GM19025 (cell line): Measurements from ENCODE around the gene CREB3L1.
A peak's percentile ranks its signal among the peaks of the same experiment; 100 is the strongest.
"Not testable (repeated sequence)": the region's sequence is repeated elsewhere in the genome, so short reads cannot be mapped to it uniquely, and the experiment has no call there.

Source experiments
- ATAC-seq: cut with Tn5 transposase; IDR thresholded peaks from one replicate; pipeline ENCODE4 v1.9.1; 2021; ENCODE audit warnings: mild to moderate bottlenecking, low read depth, moderate library complexity; ENCODE audit not compliant: unreplicated experiment

Gene CREB3L1

DNA sequence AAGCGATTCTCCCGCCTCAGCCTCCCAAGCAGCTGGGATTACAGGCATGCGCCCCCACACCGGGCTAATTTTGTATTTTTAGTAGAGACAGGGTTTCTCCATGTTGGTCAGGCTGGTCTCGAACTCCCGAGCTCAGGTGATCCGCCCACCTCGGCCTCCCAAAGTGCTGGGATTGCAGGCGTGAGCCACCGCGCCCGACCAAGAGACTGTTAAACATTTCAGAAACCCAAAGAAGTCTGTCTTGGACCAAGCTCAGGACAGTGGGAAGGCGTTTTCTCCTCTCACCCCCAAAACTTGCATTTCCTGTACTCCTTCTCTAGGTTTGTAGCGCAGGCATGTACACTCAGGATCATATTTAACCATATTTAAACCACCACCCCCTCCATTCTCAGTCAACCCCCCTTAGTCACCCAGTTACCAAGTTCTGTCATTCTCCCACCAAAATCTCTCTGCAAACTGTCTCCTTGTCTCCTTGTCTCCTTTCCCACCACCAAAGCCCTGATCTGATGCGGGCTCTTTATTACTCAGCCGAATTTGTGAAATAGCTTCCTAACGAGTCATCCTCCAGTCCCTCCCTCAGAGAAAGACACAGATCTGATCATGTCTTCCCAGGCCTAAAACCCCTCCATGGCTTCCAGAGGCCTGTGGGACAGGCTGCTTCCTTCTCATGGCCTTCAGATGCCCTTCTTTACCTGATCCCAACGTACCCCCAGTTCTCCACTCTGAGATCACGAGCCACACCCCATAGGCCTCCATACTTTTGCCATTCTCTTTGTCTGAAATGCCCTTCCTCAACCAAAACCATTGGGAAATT lies 29.0 kb upstream of the CREB3L1 start:
- no peak for ATAC-seq

DNA sequence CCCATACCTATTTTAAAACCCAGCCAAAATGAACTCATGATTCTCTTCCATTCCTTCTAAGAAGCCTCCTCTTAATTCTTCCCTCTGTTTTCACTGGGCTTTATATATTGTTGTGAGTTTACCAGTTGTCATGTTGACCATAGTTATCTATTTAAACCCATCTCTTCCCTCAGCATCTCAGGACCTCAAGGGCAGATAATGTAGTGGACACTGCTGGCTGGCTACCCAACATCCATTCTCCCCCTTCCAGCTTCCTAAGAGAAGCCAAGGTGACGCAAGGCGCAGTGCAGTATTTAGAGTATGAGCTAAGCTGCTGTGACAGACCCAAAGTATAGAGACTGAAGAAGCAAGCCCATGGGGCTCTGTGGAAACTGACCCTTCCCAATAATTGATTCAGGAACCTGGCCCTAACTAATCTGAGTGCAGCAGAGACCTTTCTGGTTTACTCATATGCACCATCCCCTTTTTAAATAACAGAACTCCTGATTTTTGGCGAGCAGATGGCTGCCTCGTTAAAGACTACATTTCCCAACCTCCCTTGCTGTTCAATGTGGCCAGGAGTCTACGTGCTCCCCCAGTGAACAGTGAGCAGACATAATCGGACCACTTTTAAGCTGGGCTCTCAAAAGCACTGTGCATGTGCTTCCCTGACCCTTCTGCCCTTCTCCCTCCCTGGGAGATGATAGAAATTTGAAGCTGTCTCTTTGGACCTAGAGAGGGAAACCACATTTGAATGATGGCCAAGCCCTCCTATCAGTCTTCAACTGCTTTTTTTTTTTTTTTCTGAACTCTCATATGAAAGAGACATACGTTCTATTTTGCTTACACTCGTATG lies 28.1 kb upstream of the CREB3L1 start:
- ATAC-seq: no peak

DNA sequence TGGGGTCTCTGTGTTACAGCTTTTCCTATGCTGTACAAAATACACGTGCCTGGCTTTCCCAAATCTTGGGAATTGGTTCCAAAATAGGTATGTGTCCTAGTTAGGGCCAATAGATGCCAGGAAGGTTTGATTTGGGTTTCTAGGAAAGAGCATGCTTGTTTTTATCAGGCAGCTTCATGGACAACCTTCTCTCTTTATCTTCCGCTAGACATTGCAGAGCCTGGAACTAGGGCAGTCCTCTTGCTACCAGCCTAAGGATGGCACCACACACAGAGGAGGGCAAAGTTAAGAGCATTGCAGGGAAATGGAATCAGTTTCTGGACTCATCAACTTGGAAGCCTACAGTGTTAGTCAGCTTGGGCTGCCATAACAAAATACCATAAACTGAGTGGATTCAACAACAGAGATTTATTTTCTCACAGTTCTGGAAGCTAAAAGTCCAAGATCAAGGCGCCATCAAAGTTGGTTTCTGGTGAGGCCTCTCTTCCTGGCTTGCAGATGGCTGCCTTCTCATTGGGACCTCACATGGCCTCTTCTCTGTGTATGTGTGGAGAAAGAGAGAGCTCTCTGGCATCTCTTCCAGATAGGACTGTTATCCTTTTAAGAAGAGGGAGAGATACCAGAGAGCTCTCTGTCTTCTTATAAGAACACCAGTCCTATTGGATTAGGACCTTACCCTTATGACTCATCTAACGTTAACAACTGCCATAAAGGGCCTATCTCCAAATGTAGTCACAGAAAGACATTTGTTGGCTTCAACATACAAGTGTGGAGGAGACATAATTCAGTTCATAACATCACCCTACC lies 27.3 kb upstream of the CREB3L1 start:
- ATAC-seq: no peak

DNA sequence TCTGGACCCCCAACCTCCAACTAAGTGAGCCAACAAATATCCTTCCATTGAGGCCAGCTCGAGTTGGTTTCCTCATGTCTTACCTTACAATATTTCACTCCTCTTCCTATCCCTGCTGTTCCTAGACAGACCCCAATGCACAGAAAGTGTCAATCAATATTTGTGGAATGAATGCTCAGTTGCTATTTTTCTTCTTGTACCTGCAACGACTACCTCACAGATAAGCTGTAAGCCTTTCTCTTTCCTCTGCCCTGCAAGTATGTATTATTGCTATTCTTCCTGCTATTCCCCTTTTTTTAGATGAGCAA lies 26.8 kb upstream of the CREB3L1 start:
- no peak for ATAC-seq

DNA sequence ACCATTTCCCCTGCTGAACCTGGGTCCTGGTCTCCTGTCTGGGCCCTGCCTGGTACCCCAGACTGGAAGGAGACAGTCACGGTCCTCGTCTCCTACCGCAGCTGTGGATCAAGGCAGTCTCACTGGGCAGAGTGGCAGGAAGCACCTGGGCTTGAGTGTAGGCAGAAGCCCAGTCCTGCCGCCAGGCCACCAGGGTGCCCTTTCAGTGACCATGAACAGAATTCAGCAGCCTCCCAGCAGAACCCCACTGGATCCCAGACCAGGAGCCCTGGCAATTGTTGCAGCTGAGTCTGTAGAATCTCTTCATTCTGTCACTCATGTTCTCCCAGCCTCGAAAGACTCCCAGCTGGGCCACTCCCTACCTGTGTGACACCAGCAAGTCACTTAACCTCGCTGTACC lies 25.5 kb upstream of the CREB3L1 start:
- no peak for ATAC-seq

DNA sequence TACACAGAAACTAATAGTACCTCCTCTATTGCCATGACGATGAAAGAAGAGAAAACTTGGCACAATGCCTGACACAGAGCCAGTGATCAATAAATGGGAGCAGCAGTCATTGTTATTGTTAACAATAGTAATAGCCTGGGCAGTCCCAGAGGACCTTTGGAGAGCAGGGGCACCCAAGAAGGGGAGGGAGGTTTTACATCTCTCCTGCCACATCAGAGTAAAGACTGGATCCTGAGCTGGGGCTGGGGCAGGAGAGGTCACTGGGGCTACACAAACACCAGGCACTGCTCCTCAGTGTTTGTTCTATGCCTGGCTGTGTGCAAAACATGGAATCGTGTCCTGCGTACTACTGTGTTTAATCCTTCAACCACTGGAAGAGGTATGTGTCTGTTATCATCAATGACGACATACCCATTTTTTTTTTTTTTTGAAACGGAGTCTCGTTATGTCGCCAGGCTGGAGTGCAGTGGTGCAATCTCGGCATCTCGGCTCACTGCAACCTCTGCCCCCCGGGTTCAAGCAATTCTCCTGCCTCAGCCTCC lies 25.0 kb upstream of the CREB3L1 start:
- ATAC-seq: no peak

DNA sequence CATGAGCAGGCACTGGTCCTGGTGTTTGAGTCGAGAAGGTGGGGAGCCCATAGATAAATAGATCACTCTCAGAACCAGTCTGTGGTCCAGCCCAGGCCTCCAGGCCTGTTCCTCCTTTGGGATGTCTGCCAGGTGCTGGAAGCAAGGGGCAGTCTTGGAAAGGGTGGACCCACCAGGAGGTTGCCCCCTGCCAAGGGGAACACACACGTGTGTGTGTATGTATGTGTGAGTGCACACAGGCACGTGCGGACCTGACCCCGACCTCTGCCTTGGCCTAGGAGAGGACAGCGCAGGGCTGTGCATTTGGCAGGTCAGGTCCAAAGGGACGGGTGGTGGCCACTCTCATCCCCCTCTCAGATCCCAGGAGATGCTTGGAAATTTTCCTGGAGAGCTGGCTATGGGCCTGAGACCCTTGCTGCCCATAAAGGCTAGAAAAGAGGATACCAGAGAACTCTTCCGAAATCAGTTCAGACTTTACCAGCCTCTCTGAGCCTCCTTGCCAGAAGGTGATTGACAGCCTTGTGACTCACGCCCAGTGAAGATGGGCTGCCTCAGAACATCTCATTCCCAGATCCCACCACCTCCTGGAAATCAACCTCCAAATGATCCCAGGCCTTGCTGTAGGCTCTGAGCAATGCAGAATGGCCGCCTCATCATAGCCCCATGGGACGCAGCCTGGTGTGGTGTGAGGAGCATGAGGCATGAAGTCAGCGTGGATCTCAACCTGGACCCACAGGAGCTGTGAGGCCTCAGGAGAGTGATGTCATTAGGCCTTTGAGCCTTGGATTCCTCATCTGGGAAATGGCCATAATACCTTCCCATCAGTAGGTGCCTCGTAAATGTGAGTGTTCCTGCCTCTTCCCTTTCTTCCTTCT lies 24.0 kb upstream of the CREB3L1 start:
- no peak for ATAC-seq

DNA sequence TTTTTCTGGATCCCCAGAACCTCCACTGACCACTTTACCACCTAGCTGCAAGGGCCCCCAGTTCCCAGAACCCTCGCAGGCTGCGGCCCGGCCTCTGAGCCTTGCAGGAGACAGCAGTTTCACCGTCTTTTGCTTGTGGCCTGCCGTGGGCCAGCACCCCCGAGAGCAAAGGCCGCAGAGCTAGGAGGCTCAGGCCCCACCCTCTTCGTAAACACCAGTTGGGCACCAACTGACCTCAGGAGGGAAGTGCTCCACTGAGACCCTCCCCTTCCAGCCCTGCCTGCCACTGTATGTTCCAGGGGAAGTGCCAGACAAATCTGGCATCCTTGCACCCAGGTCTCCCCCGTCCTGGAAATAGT lies 23.4 kb upstream of the CREB3L1 start:
- no peak for ATAC-seq

DNA sequence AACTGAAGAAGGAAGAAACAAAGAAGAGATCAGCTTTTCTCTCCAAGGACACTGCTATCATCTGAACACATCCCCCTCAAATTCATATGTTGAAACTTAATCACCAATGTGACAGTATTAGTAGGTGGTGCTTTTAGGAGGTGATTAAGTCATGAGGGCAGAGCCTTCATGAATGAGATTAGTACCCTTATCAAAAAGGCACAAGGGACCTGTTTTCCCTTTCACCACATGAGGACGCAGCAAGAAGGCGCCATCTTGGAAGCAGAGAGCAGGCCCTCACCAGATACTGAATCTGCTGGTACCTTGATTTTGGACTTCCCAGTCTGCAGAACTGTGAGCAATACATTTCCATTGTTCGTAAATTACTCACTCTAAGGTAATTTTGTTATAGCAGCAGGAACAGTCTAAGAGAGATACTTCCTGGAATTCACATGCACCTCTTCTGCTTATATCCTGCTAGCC lies 20.9 kb upstream of the CREB3L1 start:
- ATAC-seq: no peak

DNA sequence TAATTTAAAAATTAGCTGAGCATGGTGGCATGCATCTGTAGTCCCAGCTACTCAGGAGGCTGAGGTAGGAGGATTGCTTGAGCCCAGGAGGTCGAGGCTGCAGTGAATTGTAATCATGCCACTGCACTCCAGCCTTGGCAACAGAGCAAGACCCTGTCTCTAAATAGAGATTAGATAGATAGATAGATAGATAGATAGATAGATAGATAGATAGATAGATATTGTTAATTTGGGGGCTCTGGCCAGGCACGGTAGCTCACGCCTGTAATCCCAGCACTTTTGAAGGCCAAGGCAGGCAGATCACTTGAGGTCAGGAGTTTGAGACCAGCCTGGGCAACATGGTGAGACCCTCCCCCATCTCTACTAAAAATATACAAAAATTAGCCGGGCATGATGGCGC lies 18.1 kb upstream of the CREB3L1 start:
- ATAC-seq: not testable (repeated sequence)

DNA sequence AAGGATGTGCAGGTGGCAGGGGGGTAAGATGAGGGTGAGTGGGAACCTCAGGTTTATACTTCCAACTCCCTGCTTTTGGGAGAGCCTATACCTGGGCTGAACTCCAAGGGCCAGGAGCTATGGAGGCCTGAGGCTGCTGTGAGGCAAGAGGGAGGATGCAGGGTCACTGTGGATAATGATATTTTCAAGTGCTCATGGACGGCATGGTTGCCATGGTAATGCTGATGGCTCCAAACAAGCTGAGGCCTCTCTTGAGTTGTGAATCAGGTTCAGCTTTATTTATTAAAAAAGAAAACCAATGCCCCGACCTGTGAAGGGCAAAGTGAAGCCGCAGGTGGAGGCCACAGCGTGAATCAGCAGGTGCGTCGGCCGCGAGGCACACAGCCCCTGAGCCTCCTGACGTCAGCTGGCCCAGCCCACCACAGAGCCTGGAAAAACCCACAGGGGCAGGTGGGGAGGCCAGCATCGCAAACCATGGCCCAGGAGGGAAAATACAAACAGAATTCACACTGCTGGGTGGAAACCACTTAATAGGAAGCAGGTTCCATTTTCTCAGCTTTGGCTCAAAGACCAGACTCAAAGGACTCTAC lies 17.4 kb upstream of the CREB3L1 start:
- no peak for ATAC-seq

DNA sequence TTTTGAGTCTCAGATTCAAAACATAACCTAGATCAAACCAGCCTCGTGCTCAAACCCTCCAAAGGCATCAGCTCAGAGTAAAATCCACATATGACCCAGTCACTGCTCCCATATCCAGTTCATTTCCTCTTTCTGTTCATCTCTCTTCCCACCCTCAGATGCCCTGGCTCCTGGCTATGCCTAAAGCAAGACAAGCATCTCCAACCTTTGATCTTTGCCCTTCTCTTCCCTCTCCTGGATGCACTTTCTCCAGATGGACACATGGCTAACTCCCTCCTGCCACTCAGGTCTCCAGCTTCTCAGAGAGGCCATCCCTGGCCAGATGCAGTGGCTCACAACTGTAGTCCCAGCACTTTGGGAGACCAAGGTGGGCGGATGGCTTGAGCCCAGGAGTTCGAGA lies 14.3 kb upstream of the CREB3L1 start:
- ATAC-seq: no peak

DNA sequence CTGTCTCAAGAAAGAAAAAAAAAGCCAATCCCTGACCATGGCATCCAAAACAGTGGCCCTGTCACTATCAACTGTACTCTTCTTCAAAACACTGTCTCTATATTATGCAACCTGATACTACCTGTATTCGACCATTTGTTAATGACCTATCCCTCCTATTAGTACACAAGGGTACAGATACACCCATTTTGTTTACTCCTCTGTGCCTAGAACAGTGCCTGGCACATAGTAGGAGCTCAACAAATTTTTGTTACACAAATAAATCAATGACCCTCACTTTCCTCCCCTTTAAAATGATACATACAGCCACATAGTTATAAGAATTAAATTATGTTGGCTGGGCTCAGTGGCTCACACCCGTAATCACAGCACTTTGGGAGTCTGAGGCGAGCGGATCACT lies 13.4 kb upstream of the CREB3L1 start:
- no peak for ATAC-seq

DNA sequence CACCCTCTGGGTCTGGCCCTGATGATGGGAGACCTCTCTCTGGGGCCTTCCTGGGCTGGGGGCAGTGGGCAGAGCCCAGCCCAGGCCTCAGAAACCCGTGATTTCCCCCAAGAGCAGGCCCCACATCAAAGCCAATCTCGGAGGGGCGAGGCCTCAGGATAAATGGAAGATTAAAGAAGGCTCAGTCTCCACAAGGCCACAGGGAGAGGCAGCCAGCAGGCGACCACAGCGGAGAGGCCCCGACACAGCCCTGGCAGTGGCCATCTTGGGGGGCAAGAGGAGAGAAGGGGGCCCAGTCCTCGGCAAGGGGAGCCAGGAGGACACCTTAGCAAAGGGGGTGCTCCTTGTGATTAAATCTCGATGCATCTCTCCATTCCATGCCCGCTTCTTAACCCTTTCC lies 12.5 kb upstream of the CREB3L1 start:
- no peak for ATAC-seq

DNA sequence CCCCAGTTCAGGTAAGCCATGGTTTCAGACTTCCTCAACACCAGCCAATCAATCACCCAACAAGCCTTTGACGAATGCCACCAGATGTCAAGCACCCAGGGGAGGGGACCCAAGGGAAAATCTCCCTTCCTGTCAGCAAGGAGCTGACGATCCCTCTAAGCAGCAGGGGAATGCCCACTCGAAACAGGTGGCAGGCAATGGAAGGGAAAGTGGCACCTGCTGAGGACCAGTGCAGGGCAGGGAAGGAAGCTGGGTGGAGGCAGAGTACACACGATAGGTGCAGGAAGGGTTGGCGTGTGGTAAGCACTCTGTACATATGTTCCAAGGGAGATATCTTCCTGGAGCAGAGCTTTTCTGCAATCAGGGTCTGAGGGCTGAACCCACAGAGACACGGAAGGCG lies 11.7 kb upstream of the CREB3L1 start:
- ATAC-seq: peak; percentile 19

DNA sequence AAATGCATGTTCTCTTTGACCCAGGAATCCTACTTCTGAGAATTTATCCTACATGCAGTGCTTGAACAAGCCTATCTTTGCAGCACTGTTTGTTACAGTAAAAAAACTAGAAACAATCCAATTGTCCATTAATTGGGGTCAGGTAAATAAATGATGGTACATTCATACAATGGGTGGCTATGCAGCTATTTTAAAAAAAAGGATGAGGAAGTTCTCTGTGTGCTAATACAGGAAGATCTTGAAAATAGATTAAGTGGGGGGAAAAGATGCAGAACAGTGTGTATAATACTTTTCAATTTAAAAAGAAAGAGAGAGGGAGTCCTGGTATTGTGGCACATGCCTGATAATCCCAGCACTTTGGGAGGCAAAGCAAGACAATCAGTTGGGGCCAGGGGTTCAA lies 9.5 kb upstream of the CREB3L1 start:
- no peak for ATAC-seq

DNA sequence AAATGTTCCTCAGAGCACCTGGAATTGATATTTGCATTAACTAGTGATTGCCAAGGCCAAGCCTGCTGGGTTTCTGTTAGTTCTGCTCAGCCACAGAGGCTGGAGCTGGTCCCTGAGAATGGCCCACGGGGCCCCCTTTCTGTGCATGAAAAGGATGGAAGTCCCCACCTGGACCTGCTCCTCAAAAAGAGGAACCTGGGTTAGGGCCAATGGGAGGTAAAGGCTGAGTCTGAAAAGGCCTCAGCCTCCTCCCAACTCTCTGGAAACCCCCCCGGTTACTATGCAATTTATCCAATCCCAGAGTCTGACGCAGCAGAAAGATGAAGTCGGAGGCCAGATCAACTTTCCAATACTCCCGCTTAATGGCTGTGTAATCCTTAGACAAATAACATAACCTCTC lies 6.8 kb upstream of the CREB3L1 start:
- ATAC-seq: no peak

DNA sequence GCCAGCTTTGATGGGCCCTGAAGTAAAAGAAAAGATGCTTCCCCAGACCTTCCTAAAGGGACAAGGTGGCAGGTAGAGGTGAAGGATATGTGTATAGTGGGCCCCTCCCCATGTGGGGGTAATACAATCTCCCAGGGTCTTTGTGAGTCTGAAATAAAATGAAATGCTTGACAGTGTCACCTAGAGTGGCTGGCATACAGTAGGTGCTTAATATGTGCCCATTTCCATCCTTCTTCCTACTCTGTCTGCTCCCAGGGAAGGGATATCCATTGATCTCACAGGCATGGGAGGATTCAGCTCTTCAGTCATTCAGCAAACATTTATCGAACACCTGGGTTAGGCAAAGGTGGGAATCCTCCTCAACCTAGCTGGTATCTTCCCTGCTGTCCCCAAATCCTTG lies 6.1 kb upstream of the CREB3L1 start:
- ATAC-seq: no peak
